Vein endothelial cell (primary cell): ENCODE data around the gene FASTKD2. TPM values are rescaled to one million over a fixed set of nuclear protein-coding genes. Genes with fewer than 3 reads are reported as not detected.

Experiments
- small RNA-seq: library from RNA; depleted of rRNA; stranded (forward); fragments of <200 nt; gene quantifications from one replicate; pipeline ENCODE3, GENCODE V24; 2012
- total RNA-seq: library from RNA; depleted of rRNA; stranded (reverse); fragments of >200 nt; gene quantifications from 2 replicates; pipeline ENCODE4 v1.2.3, GENCODE V29; 2012

The FASTKD2 gene
- 36.9 and 48.2 TPM in 2 replicates for total RNA-seq

DNA sequence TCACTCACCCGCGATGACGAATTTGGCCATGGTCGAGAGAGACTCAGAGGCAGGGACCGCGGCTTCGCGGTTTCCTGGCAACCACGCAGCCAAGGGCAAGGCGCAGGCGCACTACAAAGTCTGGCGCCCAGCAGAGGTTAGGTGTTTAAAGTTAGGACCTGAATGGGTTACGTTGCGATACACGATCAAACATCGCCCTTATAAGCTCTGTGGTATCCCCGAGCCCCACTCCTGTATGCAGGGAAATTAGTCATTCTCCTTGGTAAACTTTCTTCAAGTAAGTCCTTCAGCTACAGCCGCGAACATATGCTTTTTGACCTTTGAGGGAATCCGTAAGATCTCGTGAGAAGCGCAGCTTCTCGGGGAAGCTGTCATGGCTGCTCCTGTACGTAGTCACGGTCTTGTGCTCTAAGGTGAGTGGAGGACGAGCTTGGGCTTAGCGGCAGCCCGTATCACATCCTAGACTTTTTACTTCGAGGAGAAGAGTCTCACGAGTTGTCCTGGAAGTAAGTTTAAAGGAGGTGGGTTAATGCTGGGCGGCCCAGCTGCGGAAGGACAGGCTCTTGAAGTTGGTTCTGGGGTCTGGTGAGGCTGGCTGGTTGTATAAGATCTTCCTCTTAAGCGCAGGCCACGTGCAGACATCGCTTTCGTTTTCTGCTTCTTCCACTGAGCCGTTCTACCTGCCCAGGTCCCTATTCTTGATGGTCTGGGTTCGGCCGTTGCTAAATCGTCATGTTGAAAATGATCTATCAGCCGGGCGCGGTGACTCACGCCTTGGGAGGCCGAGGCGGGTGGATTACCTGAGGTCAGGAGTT is at the start of gene FASTKD2, which contains the start of gene MDH1B:
Gene FASTKD2 (plus strand): TSS at position 365 of the 815 bp plus-strand sequence. CDS start 1,088 bp downstream, outside the sequence.
Gene MDH1B (minus strand): TSS at position 87 of the 815 bp plus-strand sequence. CDS start 57 bp downstream, at position 30.

DNA sequence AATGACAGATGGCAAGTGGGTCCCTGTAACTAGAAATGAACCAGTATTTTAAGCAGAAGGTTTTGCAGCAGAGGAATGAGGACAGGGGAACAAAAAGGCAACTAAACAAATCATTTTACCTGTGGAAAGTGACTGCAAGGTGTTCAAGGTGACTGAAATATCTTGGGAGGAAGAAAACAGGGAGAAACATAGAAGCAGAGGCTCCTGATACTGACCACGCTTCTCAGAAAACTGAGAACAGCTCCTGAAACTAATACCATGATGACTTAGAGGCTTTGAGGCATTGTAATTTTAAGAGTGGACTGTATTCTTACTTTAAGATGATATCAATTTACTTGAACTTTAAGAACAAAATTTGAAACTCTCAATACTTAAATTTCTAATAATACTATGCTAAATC is 47.1 kb upstream of the FASTKD2 start, which contains the start of gene DYTN:
Gene DYTN (minus strand): TSS at position 101 of the 400 bp plus-strand sequence. CDS start 117 bp downstream, outside the sequence.

Small RNAs within 50 kb of the gene (small RNA-seq; reads per million reads assigned to genes)
- gene MIR3130-2 = not detected

Other genes with a start within 250 kb of the FASTKD2 start
- not detected in 2 replicates for gene FAM237A, start 123.1 kb upstream of the FASTKD2 start, total RNA-seq
- under 0.01 TPM in 1 of 2 replicates, not detected in the other for gene DYTN, start 47.2 kb upstream of the FASTKD2 start, total RNA-seq
- gene MDH1B, start 278 bp upstream of the FASTKD2 start, total RNA-seq = 0.33 and 0.57 TPM in 2 replicates
- 0.19 TPM in 1 of 2 replicates, not detected in the other for gene CPO, start 173.9 kb downstream of the FASTKD2 start, total RNA-seq